Suppressor macrophage treated with lipopolysaccharide for 1 hour (primary cell): ENCODE results near the gene ITGB7.
A peak's percentile ranks its signal among the peaks of the same experiment; 100 is the strongest.
"Not testable (repeated sequence)": the region's sequence is repeated elsewhere in the genome, so short reads cannot be mapped to it uniquely, and the experiment has no call there.

Experiments
- DNase-seq, 3 donors: peaks; one replicate each; pipeline ENCODE4 v3.0.0-alpha.2; 2020 to 2022

The ITGB7 gene

GRCh38 chr12:53217051-53217930 lies 10.2 kb upstream of the ITGB7 start:
- peak; percentile 77 to 84 (median 82) for DNase-seq

- no peak for DNase-seq
These were observed 8.4 kb upstream of the ITGB7 start for GRCh38 chr12:53215497-53215896.

GRCh38 chr12:53214687-53215455 lies 7.8 kb upstream of the ITGB7 start:
- DNase-seq = no peak

GRCh38 chr12:53214221-53214620 lies 7.2 kb upstream of the ITGB7 start:
- DNase-seq = no peak

GRCh38 chr12:53213348-53213747 lies 6.3 kb upstream of the ITGB7 start:
- peak; percentile 83 to 93 (median 87) for DNase-seq

GRCh38 chr12:53212931-53213330 lies 5.9 kb upstream of the ITGB7 start:
- DNase-seq = peak in 1 of 3 donors; percentile 21

- DNase-seq = peak in 1 of 3 donors; percentile 50
These were observed 4.7 kb upstream of the ITGB7 start for GRCh38 chr12:53211476-53212381.

GRCh38 chr12:53210843-53211242 lies 3.8 kb upstream of the ITGB7 start:
- no peak for DNase-seq

- DNase-seq = peak; percentile 59 to 69 (median 65)
These were observed 1.9 kb upstream of the ITGB7 start for GRCh38 chr12:53208877-53209463.

GRCh38 chr12:53208435-53208834 lies 1.4 kb upstream of the ITGB7 start:
- DNase-seq = no peak

- peak; percentile 78 to 84 (median 82) for DNase-seq
These were observed 1.2 kb downstream of the ITGB7 start for GRCh38 chr12:53205747-53206419.

- DNase-seq = peak; percentile 46 to 71 (median 64)
These were observed 2.7 kb downstream of the ITGB7 start for GRCh38 chr12:53204351-53204750.

GRCh38 chr12:53202316-53202715 lies 4.7 kb downstream of the ITGB7 start:
- DNase-seq = not testable (repeated sequence)

GRCh38 chr12:53201639-53202038 lies 5.4 kb downstream of the ITGB7 start:
- no peak for DNase-seq

- no peak for DNase-seq
These were observed 5.9 kb downstream of the ITGB7 start for GRCh38 chr12:53201177-53201541.

- peak; percentile 43 to 58 (median 49) for DNase-seq
These were observed 6.4 kb downstream of the ITGB7 start for GRCh38 chr12:53200458-53201176.

GRCh38 chr12:53200107-53200457 lies 7.0 kb downstream of the ITGB7 start:
- DNase-seq = no peak

GRCh38 chr12:53199700-53200099 lies 7.4 kb downstream of the ITGB7 start:
- no peak for DNase-seq

GRCh38 chr12:53198486-53199110 lies 8.5 kb downstream of the ITGB7 start:
- DNase-seq = no peak

GRCh38 chr12:53197011-53197640 lies 9.9 kb downstream of the ITGB7 start:
- DNase-seq = no peak
